Kidney (tissue), 14 donors: ENCODE data around the gene APOC1. TPM values are rescaled to one million over a fixed set of nuclear protein-coding genes. Genes with fewer than 3 reads are reported as not detected.
"Not testable (repeated sequence)": the region's sequence is repeated elsewhere in the genome, so short reads cannot be mapped to it uniquely, and the experiment has no call there.

Source experiments
- DNase-seq, 5 donors: peaks; one replicate each; pipeline ENCODE4 v3.0.0-alpha.2; 2013 to 2020
- FAIRE-seq: peaks from 2 replicates; lab custom pipeline; 2012; peaks lifted over from hg19 to GRCh38; lab: Jason Lieb, UNC
- H3K27ac ChIP-seq, 2 donors: one replicate each; pipeline ENCODE4 v1.7.0; 2013; ENCODE audit warnings: low read depth in 2 of 2, low read length in 2 of 2, inconsistent platforms in 1 of 2
- H3K27me3 ChIP-seq: one replicate; pipeline ENCODE4 v1.7.1; 2013; ENCODE audit warnings: low read length, inconsistent platforms; ENCODE audit not compliant: control insufficient read depth, insufficient read depth
- H3K36me3 ChIP-seq, 3 donors: one replicate each; pipeline versions ENCODE4 v1.7.0 to v1.7.1; 2013; ENCODE audit warnings: low read length in 3 of 3, control low read depth in 1 of 3, inconsistent platforms in 1 of 3; ENCODE audit not compliant: insufficient read depth in 3 of 3, control insufficient read depth in 2 of 3
- H3K4me1 ChIP-seq, 3 donors: one replicate each; pipeline versions ENCODE4 v1.7.0 to v1.7.1; 2013; ENCODE audit warnings: low read length in 3 of 3, inconsistent platforms in 1 of 3, low read depth in 1 of 3; ENCODE audit not compliant: control insufficient read depth in 2 of 3, insufficient read depth in 2 of 3
- H3K4me3 ChIP-seq, 3 donors: one replicate each; pipeline versions ENCODE4 v1.7.0 to v1.8.1; 2013; ENCODE audit warnings: low read length in 3 of 3, control low read depth in 1 of 3, inconsistent platforms in 1 of 3
- H3K9ac ChIP-seq, 3 donors: one replicate each; pipeline versions ENCODE4 v1.7.0 to v1.7.1; 2013; ENCODE audit warnings: low read length in 3 of 3, control low read depth in 1 of 3, inconsistent platforms in 1 of 3
- H3K9me3 ChIP-seq, 3 donors: one replicate each; pipeline versions ENCODE4 v1.7.0 to v1.7.1; 2013; ENCODE audit warnings: low read length in 3 of 3, control low read depth in 1 of 3, inconsistent platforms in 1 of 3; ENCODE audit not compliant: control insufficient read depth in 2 of 3, insufficient read depth in 1 of 3
- intact Hi-C: fragments of 100-400 bp; cut with DNase I; formaldehyde crosslinking; loops from one replicate; pipeline ENCODE4 v1.11.1; 2022
- polyA plus RNA-seq: library from polyadenylated mRNA; stranded (reverse); fragments of 350-450 nt; fragmentation: Illumina TruSeq; extraction: RNeasy Lipid Tissue Mini Kit (QIAGEN cat#74804); gene quantifications from one replicate; pipeline ENCODE4 v1.2.3, GENCODE V29; 2014; ENCODE audit warnings: low read depth, low replicate concordance; ENCODE audit not compliant: insufficient read depth
- total RNA-seq: library from RNA; stranded (reverse); fragmentation: NEBNext Ultra II Directional; extraction: Animal tissue kit (Norgen Biotek cat#: 25700); gene quantifications from one replicate; pipeline ENCODE4 v1.2.1, GENCODE V29; 2021
- TF ChIP-seq, protein P1 (sequence below): IDR thresholded peaks from 3 replicates; pipeline ENCODE4 v1.5.1; 2012; ENCODE audit warnings: mild to moderate bottlenecking, moderate library complexity, borderline replicate concordance; ENCODE audit not compliant: insufficient read depth; ENCODE audit errors: extremely low read depth
- donor health status: control.
- donor health status: control.
- donor health status: control.
- donor health status: control.
- donor health status: control.
- donor health status: DM: yes; HTN: yes; CAD: no.
- donor health status: Normal renal cell carcinoma (clear cell type).

The APOC1 gene
- total and polyA plus RNA-seq, 2 donors from 2014 or later = 11.8 to 16.7 TPM

DNA sequence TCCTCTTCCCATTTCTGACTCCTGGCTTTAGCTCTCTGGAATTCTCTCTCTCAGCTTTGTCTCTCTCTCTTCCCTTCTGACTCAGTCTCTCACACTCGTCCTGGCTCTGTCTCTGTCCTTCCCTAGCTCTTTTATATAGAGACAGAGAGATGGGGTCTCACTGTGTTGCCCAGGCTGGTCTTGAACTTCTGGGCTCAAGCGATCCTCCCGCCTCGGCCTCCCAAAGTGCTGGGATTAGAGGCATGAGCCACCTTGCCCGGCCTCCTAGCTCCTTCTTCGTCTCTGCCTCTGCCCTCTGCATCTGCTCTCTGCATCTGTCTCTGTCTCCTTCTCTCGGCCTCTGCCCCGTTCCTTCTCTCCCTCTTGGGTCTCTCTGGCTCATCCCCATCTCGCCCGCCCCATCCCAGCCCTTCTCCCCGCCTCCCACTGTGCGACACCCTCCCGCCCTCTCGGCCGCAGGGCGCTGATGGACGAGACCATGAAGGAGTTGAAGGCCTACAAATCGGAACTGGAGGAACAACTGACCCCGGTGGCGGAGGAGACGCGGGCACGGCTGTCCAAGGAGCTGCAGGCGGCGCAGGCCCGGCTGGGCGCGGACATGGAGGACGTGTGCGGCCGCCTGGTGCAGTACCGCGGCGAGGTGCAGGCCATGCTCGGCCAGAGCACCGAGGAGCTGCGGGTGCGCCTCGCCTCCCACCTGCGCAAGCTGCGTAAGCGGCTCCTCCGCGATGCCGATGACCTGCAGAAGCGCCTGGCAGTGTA lies 6.2 kb upstream of the APOC1 start:
- H3K27me3 ChIP-seq = no peaks in the 10 kb centered on the region
- peaks cover 0 to 5% (median 0%) of the 10 kb centered on the region in 3 donors for H3K36me3 ChIP-seq
- H3K9ac ChIP-seq = no peak overlapping the region
- TF ChIP-seq, protein P1, sequence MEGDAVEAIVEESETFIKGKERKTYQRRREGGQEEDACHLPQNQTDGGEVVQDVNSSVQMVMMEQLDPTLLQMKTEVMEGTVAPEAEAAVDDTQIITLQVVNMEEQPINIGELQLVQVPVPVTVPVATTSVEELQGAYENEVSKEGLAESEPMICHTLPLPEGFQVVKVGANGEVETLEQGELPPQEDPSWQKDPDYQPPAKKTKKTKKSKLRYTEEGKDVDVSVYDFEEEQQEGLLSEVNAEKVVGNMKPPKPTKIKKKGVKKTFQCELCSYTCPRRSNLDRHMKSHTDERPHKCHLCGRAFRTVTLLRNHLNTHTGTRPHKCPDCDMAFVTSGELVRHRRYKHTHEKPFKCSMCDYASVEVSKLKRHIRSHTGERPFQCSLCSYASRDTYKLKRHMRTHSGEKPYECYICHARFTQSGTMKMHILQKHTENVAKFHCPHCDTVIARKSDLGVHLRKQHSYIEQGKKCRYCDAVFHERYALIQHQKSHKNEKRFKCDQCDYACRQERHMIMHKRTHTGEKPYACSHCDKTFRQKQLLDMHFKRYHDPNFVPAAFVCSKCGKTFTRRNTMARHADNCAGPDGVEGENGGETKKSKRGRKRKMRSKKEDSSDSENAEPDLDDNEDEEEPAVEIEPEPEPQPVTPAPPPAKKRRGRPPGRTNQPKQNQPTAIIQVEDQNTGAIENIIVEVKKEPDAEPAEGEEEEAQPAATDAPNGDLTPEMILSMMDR = no peak
- peak overlapping the region in 1 of 3 donors; percentile 86 for H3K4me3 ChIP-seq
- DNase-seq = no peak
- no peaks in the 10 kb centered on the region for H3K9me3 ChIP-seq
- H3K4me1 ChIP-seq = no peaks in the 10 kb centered on the region
- intact Hi-C loops = loop anchor here (5.0 kb wide), 1 partner anchor 44 kb away; no protein-coding TSS in a partner anchor
- no peak overlapping the region for H3K27ac ChIP-seq
- FAIRE-seq = no peak

DNA sequence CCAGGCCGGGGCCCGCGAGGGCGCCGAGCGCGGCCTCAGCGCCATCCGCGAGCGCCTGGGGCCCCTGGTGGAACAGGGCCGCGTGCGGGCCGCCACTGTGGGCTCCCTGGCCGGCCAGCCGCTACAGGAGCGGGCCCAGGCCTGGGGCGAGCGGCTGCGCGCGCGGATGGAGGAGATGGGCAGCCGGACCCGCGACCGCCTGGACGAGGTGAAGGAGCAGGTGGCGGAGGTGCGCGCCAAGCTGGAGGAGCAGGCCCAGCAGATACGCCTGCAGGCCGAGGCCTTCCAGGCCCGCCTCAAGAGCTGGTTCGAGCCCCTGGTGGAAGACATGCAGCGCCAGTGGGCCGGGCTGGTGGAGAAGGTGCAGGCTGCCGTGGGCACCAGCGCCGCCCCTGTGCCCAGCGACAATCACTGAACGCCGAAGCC lies 5.6 kb upstream of the APOC1 start:
- H3K36me3 ChIP-seq = peaks cover 0 to 5% (median 0%) of the 10 kb centered on the region in 3 donors
- peak in 1 of 5 donors; percentile 74 for DNase-seq
- H3K4me1 ChIP-seq = no peaks in the 10 kb centered on the region
- intact Hi-C loops = loop anchor here (5.0 kb wide), 1 partner anchor 43 kb away; no protein-coding TSS in a partner anchor
- no peak overlapping the region for H3K4me3 ChIP-seq
- no peak overlapping the region for H3K27ac ChIP-seq
- no peaks in the 10 kb centered on the region for H3K27me3 ChIP-seq
- FAIRE-seq = no peak
- TF ChIP-seq, protein P1 = no peak
- no peaks in the 10 kb centered on the region for H3K9me3 ChIP-seq
- H3K9ac ChIP-seq = no peak overlapping the region

DNA sequence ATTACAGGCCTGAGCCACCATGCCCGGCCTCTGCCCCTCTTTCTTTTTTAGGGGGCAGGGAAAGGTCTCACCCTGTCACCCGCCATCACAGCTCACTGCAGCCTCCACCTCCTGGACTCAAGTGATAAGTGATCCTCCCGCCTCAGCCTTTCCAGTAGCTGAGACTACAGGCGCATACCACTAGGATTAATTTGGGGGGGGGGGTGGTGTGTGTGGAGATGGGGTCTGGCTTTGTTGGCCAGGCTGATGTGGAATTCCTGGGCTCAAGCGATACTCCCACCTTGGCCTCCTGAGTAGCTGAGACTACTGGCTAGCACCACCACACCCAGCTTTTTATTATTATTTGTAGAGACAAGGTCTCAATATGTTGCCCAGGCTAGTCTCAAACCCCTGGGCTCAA lies 4.6 kb upstream of the APOC1 start:
- intact Hi-C loops = loop anchor here (5.0 kb wide), 1 partner anchor 43 kb away; no protein-coding TSS in a partner anchor
- H3K4me1 ChIP-seq = no peaks in the 10 kb centered on the region
- H3K27ac ChIP-seq = no peak overlapping the region
- no peak for DNase-seq
- TF ChIP-seq, protein P1 = no peak
- FAIRE-seq = no peak
- H3K4me3 ChIP-seq = no peak overlapping the region
- no peak overlapping the region for H3K9ac ChIP-seq
- no peaks in the 10 kb centered on the region for H3K9me3 ChIP-seq
- H3K27me3 ChIP-seq = no peaks in the 10 kb centered on the region
- H3K36me3 ChIP-seq = peaks cover 0 to 5% (median 0%) of the 10 kb centered on the region in 3 donors

DNA sequence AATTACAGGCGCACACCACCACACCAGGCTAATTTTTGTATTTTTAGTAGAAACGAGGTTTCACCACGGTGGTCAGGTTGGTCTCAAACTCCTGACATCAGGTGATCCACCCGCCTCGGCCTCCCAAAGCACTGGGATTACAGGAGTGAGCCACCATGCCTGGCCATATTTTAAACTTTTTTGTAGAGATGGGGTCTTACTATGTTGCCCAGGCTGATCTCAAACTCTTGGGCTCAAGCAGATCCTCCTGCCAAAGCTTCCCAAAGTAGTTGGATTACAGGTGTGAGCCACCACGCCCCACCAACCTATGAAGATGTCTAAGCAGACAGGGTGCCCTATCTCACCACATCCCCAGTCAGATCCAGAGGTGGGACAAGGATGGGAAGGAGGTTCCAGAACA lies 2.5 kb upstream of the APOC1 start:
- H3K27ac ChIP-seq, H3K9ac ChIP-seq, H3K4me3 ChIP-seq, intact Hi-C loops, H3K9me3 ChIP-seq, DNase-seq, H3K27me3 ChIP-seq, H3K36me3 ChIP-seq, H3K4me1 ChIP-seq, FAIRE-seq: not testable (repeated sequence)
